Frontal cortex (tissue), 4 donors: ENCODE measurements around the gene RUNDC3A. TPM values are rescaled to one million over a fixed set of nuclear protein-coding genes. Genes with fewer than 3 reads are reported as not detected.
"Not testable (repeated sequence)": the region's sequence is repeated elsewhere in the genome, so short reads cannot be mapped to it uniquely, and the experiment has no call there.

ENCODE experiments used
- DNase-seq, 2 donors: peaks; one replicate each; pipeline ENCODE4 v3.0.0; 2012; ENCODE audit warnings: low spot score in 2 of 2
- FAIRE-seq: peaks from 2 replicates; lab custom pipeline; 2012; peaks lifted over from hg19 to GRCh38; lab: Jason Lieb, UNC
- total RNA-seq: library from RNA; depleted of rRNA; stranded (reverse); fragments of >200 nt; gene quantifications from one replicate; pipeline ENCODE4 v1.2.3, GENCODE V29; 2014
- donor health status: control.
- donor health status: control.
- donor health status: control.

The RUNDC3A gene
- total RNA-seq, 1 donor from 2014 or later, result 123 TPM

GRCh38 chr17:44334727-44335126 is 26.3 kb downstream of the RUNDC3A start:
- FAIRE-seq (no peak), DNase-seq (no peak)

GRCh38 chr17:44335564-44335963 is 27.2 kb downstream of the RUNDC3A start:
- FAIRE-seq (no peak), DNase-seq (no peak)

GRCh38 chr17:44335968-44336367 is 27.6 kb downstream of the RUNDC3A start:
- FAIRE-seq, result no peak

GRCh38 chr17:44338702-44339101 is 30.3 kb downstream of the RUNDC3A start:
- no peak for FAIRE-seq
- no peak for DNase-seq

More at GRCh38 chr17:44335968-44336367, 27.6 kb downstream of the RUNDC3A start:
- DNase-seq, result no peak

- not testable (repeated sequence) for DNase-seq, FAIRE-seq
Observed at GRCh38 chr17:44340553-44340952, 32.2 kb downstream of the RUNDC3A start.

GRCh38 chr17:44343510-44344209 is 35.3 kb downstream of the RUNDC3A start:
- FAIRE-seq (no peak), DNase-seq (no peak)

GRCh38 chr17:44344939-44345453 is 36.6 kb downstream of the RUNDC3A start, which contains the start of gene GRN:
Gene GRN, plus strand, starts transcription at chr17:44345302. Its CDS starts 3,863 bp downstream, at chr17:44349165.
- FAIRE-seq (peak; percentile 64), DNase-seq (peak; percentile 95 to 98)

- FAIRE-seq (no peak), DNase-seq (peak; percentile 59 to 75)
Observed at GRCh38 chr17:44345454-44346026, 37.1 kb downstream of the RUNDC3A start.

- FAIRE-seq (no peak), DNase-seq (no peak)
Observed at GRCh38 chr17:44346064-44346844, 37.9 kb downstream of the RUNDC3A start.

- not testable (repeated sequence) for FAIRE-seq, DNase-seq
Observed at GRCh38 chr17:44347206-44348055, 39.0 kb downstream of the RUNDC3A start.

- DNase-seq (peak in 1 of 2 donors; percentile 42), FAIRE-seq (no peak)
Observed at GRCh38 chr17:44348234-44348987, 40.0 kb downstream of the RUNDC3A start.

GRCh38 chr17:44348988-44349364 is 40.6 kb downstream of the RUNDC3A start:
- FAIRE-seq, result no peak
- no peak for DNase-seq

GRCh38 chr17:44349553-44350070 is 41.2 kb downstream of the RUNDC3A start:
- no peak for DNase-seq
- no peak for FAIRE-seq

GRCh38 chr17:44350733-44351226 is 42.4 kb downstream of the RUNDC3A start:
- DNase-seq (peak; percentile 80 to 85), FAIRE-seq (no peak)

GRCh38 chr17:44351464-44351863 is 43.1 kb downstream of the RUNDC3A start:
- DNase-seq, result peak in 1 of 2 donors; percentile 14
- FAIRE-seq, result no peak

- no peak for FAIRE-seq
- DNase-seq, result peak in 1 of 2 donors; percentile 31
Observed at GRCh38 chr17:44351961-44352827, 43.8 kb downstream of the RUNDC3A start.
